Left hindlimb (tissue), 1 donor: Measurements from ENCODE around the gene SHISAL1.

Experiments
- DNase-seq: peaks from one replicate; pipeline ENCODE4 v3.0.0-alpha.2; 2018

The SHISAL1 gene

DNA sequence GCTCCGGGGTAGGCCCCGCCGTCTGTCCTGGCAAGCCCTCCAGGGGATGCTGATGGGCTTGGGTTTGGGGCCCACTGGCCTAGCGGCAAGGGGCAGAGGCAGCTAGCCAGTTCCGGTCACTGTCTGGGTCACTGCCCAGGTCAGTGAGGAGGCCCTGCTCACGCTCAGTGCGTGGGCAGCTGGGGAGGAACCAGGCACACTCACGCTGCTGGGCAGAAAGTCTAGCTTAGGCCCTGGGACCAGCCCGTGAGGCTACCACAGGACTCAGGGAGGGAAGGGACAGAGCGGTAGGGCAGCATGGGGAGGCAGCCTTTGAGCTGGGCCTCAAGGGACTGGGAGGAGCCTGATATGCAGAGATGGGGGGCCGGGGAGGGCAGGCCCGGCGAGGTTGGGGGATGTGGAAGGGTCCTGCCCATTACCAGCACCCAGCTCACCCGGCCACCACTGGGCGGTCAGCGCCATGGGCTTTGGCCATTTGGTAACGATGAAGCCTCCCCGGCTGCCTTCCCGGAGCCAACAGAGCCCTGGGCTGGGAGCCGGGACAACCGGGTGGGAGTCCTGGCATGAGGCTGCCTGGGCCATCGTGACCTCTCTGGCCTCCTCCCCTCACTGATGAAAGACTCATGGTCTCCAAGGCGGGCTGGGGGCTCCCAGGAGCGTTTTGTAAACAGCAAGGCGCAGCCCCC lies 14.2 kb downstream of the SHISAL1 start:
- DNase-seq = no peak

DNA sequence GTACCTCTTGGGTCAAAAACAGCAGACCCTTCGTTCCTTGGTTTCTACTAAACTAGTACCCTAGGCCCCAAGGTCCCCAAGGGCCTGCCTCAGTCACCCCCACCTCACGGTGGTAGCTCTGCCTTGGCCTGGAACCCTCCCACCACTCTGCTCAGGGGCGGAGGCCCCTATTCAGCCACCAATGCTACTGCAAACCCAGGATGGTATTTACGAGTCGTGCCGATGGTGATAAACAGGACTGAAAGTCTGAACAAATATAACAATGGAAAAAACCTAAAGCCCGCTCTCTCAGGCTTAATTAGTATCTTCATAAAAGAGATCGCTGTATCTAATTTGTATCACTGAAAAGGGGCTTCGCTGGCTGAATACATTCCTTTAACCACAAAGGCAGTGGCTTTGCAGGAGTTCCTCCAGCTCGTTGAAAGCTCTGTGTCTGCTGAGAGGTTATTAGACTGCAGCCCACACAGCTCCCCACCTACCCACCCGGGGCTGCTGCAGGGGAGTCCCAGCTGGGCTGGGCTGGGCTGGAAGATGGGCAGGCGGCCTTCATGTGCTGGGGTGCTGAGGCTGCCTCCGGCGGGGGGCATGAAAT lies 15.2 kb downstream of the SHISAL1 start:
- DNase-seq = no peak

DNA sequence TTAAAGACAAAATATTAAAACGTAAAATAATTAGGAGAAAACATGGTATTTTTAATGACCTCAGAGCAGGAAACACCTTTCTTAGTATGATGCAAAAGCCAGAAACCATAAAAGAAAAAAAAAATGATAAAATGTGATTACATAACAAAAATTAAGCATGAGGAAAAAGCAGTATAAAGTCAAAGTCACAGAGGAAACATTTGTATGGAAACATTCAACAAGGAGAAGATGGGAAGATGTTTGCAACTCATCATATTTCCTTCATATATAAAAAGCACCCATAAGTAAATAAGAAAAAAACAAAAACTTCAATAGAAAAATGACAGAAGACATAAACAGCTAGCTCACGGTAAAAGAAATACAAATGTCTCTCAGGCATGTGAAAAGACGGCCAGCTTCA lies 17.3 kb downstream of the SHISAL1 start:
- no peak for DNase-seq

DNA sequence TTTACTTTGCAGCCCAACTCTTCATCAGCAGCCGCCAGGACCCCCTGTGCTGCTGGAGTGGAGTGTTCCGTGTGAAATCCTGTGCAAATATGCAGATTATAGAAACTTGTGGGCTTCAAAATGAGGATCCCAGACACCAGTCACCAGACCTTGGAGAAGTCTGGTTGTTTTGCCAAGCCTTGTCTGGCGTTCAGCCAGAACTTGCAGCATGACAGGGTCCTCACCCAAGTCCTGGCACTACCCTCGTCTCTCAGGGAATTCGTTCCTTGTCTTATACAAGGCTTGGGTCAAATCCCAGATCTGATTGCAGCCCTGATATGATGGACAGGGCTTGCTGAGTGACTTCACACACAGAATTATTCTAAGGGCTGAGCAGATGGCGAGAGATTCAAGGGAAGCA lies 18.9 kb downstream of the SHISAL1 start:
- DNase-seq = no peak

DNA sequence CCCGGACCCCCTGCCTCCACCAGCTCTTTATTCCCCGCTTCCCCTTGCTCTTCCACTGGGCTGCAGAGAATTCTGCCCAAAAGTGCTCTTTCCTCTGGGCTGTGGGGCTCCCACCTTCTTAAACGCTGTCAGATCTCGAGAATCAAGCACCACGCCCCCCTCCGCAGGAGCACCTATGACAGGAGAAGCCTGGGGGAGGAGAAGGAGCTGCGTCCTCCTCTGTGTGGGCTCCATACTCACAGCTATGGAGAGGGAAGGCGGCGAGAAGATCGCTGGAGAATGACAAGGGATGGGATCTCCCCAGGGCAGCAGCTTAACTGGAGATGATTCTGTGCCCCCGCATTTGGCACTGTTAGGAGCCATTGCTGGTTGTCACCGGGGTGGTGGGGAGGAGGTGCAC lies 19.7 kb downstream of the SHISAL1 start:
- no peak for DNase-seq

DNA sequence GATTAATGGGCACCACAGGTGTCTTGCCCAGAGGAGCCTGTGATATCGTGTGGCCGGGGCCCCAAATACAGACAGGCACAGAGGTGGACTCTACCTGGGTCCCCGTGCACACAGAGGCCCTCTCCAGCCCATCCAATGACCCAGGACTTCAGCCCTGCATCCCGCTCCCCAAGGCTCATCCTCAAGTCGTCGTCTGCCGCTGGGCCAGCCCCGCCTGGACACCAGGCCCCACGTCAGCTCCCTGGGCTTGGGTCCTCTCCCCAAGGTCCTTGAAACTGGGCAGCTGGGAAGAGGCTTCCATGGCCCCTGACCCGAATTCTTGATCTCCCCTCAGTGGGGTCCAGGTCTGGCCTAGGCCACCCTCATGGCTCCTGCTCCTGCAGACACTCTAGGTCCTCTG lies 20.2 kb downstream of the SHISAL1 start:
- no peak for DNase-seq

DNA sequence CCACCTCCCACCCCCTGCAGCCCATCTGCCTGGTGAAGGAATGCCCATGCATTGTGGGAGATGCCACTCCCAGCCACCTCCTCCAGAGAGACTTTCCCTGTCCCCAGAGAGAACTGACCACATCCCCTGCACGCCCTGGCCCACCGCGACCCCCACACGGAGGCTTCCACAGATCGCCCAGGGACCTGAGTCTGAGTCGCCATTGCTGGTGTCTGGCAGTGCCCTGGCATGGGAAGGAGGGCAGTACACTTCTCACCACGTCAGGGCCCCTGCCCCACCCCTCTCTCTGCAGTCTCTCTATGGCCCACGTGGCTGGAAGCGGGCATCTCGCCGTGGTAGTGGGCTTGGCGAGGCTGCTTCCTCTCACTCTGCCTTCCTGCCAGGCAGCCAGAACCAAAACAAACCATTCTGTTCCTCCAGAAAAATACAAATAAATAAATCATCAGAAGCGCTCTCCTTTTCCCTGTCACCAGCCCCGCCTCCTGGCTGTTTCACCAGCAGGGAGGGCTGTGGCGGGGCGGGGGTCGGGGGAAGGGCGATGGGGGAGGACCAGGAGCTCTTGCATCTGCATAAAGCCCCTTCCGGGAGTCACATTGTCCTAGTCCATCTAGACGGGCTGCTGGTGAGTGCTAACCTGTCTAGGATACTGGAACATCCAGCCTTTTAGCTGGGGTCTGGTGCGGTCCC lies 20.9 kb downstream of the SHISAL1 start:
- DNase-seq = no peak

DNA sequence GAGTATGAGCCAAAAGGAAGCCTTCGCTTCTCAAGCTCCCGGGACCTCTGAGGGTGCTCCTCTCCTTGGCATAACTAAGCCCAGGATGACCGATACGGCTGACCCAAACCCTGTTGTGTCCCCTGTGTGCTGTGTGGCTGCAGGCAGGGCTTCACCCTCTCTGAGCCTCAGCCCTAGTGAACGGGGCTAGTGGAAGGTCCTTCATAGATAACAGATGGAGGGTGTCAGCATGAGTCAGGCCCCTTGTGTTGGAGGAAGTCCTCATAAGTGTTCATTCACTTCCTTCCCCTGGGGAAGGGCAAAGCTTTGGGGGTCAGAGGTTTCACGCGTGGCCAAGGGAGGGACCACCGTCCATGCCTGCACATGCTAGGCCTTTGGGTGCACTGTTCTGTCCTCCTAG lies 21.5 kb downstream of the SHISAL1 start:
- no peak for DNase-seq

DNA sequence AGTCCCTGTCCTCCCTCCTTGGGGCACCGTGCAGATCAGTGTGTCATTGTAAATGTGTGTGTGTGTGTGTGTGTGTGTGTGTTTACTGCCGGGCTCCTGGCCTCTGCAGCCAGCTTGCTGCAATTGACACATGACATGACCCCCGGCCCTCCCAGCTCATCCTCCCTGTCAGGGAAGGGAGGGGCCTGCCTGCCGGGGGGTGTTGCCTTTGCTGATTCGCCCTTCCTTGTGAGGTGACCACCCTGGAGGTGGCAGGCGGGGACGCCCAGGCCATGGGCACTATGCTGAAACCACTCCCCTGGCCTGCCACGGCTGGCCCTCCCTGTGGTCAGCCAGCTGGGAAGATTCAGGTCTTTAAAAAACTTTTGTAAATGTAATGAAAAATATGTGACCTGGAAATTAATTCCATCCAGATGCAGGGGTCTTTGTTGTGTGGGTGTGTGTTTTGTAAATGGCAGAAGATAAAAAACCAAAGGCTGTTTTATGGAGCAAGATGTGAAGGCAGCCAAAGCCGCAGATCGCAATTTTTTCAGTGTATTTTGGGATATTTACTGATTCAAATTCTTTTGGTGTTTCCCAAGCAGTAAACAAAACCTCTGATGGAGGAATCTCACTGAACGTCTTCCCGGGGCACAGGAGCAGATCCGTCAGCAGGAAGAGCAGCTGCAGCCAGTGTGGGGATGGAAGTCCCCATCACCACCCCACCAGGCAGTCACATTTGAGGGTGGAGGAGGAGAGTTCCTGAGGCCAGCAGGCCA lies 23.2 kb downstream of the SHISAL1 start:
- DNase-seq = no peak

DNA sequence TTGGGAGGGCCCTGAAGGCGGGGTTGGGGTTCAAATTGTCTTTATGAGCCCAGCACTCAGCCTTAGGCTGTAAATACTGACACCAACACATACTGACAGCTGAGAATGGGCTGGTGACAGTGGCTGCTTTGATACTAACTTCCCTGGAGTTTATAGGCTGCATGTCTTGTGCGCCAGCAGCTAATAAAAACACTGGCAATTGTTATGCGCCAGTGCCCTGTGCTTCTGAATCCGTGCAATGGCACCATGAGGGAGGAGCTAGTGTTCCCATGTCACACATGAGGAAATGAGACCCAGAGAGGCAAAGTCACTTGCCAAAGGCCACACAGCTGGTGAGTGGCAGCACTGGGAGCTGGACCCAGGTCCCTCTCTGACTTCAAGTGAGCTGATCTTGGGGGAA lies 23.8 kb downstream of the SHISAL1 start:
- DNase-seq = no peak

DNA sequence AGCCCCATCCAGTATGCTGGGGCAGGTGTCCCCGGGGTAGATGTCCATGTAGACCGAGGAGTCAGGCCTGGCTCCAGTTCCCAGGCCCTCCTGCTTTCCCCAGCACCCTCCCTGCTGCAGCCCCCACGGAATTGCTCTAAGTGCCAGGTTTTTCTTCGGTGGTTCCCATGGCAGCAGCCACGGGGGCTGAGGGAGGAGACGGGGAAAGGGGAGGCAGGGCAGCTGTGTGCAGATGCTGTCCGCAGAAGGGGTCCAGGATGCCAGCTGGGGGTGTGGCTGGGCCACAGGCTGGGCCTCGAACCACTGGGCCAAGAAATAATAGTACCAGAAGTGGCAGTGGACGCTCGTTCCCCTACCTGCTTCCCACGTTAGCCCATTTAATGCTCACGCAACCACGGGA lies 25.0 kb downstream of the SHISAL1 start:
- DNase-seq = no peak

DNA sequence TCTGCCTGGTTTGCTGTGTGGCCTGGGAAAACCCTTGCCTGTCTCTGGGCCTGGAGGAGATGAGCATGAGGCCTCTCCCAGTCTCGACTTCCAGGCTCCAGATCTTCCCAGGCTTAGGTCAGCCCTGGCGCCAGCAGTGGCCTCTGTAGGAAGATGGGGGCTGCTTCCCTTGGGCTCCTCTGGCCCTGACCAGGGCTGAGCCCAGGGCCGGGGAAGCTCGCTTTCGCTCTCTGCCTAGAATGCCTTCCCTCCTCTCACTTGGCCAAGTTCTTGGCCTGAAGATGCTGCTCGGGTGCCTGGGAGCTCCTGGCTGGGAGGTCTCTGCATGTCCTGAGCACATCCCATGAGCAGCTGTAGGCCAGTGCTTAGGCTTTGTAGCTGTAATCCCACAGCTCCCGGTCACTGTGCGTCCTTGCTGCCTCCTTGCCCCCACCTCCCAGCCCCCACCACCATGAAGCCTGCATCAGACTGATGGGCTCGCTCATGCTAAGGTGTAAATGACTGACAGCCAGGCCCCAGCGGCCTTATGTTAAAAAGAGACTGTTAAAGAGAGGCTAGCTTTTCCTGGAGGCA lies 25.5 kb downstream of the SHISAL1 start:
- DNase-seq = no peak

DNA sequence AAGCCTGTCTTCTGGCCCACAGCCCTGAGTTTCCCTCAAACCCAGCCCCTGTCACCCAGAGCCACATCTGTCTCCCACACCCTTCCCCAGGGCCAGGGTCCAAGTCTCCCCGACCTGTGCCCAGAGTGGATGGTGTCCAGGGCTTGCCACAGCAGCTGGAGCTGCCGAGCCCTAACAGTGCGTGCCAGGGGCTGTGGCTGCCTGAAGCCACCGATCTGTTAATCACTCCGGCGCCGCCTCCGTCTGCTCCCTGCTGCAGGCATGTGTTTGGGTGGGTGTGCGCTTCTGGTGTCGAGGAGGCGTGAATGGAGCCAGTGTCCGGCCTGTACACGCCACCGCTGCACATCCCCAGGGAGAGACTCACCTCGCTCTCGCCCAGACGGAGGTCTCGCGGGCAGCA lies 26.1 kb downstream of the SHISAL1 start:
- DNase-seq = peak; percentile 68

DNA sequence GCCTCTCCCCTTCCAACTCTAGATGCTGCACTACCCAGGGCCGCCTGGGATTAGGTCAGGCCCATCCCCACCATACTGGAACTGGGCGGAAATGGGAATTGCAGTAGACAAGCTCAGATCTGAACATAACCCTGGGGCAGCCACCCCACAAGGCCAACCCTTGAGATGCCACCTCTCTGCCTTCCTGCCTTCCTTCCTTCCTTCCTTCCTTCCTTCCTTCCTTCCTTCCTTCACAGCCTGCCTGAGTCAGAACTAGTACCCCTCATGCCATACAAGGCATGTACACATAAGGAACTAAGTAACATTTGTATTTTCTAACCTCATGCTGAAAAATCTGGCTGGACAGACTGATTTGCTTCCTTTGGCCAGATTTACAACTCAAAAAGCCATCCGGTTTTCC lies 28.0 kb downstream of the SHISAL1 start:
- DNase-seq = no peak

DNA sequence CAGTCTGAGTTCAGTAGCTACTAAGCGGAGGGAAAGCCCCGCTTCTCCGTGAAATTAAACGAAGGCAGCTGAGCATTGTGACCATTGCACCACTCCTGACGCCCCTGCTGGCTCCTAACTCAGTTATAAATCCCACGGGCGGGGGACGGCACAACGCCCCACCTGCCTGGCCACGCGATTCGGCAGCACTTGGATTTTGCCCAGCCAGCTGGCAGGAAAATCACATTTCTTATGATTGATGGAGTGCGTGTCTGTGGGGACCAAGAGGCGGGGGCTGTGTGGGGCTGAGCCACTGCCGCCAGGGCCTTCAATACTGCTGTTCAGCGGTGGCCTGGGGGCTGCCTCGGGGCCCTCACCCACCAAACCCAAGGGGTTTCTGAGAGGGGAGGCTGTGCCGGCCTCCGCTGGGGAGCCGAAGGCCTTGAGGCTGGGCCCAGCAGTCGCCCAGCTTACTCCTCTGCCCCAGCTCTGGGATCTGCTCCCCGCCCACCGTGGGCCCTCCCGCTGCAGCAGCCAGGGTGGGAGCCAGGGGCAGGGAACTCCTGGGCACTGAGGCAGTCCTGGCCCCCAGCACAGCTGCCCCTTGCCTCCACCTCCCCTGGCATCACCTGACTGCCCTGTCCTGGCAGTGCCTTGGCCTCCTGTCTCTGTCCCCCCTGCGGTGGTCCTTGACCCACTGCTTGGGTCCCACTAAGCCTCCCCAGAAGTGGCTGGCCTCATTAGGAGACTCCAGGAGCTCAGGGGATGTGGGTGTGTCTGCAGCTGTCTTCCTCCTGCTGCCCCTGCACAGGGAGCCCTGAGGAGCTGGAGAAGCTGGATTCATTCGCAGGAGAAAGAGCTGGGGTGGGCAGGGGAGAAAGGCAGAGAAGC lies 30.7 kb downstream of the SHISAL1 start:
- DNase-seq = no peak

DNA sequence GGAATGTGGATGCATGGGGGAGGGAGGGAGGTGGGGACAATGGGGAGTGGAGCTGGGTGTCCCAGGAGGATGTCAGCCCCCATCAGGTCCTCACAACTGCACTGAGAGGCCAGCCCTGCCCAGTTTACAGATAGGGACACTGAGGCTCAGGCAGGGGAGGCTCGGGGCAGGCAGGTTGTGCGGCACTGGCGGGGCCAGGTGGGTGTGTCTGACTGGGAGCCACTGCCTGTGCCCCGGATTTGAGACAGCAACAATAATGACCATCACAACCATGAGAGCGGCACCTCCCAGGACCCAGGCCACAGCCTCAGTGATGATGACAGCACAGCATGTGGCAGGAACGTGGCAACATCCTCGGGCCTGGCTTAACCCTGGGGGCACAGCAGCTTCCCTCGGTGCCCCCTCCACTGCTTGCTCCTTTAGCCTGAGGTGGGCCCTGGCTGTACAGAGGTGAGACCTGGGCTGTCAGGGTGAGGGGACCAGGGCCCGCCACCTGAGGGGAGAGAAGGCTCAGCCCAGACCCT lies 32.0 kb downstream of the SHISAL1 start:
- DNase-seq = no peak

DNA sequence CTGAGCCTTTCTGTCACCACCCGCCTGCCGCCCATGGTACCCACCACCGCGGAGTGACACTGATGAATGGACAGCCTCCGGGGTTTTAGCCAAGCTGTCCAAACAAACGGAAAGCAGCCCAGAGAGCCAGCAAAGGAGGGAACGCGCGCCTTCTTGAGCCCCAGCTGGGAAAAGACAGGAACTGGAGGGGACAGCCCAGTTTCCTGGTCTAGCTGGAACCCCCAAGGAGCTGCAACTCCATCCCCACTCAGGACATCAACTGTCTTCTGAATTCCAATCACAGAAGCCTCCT lies 33.7 kb downstream of the SHISAL1 start:
- no peak for DNase-seq

DNA sequence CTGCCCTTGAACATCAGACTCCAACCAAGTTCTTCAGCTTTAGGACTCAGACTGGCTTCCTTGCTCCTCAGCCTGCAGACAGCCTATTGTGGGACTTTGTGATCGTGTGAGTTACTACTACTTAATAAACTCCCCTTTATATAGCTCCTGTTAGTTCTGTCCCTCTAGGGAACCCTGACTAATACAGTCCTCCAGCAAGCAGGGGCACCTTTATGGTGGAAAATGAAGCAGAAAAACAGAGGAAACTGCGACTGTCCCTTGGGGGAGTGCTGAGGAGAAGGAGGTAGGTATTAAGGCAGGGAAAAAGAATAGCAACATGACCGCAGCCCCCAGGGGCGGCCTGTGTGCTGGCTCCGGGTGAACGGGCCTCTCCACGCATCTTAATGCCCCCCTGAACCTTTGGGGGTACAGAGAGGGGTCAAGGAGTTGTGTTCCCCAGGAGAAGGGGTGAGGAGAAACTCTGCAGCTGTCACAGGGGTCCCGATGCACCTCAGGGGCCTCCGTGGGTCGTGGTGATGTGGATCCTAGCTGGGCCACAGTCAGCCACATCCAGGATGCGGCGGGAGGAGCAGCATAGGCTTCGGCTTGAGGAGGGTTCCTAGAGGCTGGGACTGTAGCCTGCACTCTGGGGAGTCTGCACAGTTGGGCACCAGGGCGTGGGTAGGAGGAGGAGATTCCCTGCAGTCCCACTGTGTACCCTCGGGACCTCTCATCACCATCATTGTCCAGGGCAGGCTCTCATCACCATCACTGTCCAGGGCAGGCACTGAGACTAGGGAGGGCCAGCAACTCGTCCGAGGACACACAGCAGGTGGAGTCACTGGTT lies 34.3 kb downstream of the SHISAL1 start:
- no peak for DNase-seq

DNA sequence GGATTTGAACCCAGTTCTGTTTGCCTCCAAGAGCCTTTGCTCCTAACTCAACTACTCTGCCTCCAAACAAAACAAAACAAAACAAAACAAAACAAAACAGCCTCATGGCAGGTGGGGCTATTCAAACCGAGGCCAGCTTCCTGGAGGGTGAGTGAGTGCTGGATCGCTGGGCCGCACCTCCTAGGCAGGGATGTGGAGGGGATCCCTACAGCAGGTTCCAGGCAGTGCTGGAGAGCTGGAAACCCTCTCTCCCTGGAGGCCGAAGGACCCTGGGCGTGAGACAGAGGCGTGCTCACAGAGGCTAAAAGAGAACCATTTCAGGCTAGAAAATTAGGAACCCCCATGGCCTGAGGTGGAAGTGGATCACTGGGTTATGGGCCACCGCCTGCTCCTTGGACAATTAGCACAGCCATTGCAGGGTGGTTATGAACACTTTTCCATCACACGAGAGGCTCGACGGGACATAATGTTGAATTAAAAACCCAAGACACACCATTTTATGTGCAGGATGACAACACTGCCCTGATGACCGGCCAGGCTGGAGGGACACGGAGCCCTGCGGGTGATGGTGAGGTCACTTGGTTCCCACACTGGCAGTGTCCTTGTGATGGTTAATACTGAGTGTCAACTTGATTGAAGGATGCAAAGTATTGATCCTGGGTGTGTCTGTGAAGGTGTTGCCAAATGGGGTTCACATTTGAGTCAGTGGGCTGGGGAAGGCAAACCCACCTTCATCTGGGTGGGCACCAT lies 35.2 kb downstream of the SHISAL1 start:
- DNase-seq = peak; percentile 12

DNA sequence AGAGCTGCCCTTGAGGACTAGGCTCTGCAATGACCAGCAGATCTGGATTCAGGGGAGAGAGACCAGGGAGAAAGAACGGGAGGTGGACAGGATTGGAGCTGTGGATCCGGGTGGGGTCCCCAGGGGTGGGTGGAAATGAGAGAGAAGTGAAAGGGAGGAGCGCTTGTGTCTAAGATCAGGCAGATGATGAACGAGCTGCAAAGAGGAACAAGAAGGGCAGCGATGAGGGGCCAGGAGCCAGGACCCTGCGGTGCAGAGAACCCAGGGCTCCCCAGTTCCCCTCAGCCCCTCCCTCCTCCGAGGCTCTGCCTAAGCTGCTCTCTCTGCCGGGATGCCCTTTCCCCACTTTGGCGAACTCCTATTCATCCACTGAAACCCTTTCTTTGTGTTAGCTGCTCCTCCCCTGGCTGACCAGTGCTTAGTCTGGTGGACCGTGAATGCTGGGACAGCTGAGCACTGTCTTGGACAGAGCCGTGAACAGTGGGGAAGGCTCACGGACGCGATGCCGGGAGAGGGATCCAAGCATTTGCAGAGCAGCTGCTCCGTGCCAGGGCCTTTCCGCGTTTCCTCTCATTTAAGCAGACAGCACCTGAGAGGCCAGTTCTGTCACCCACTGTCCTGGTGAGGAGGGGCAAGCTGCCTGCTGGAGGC lies 35.9 kb downstream of the SHISAL1 start:
- DNase-seq = peak; percentile 25
